HEK293 (cell line): ENCODE data around the gene SDC3.

ENCODE experiments used
- ZNF19 ChIP-seq: fragments of 450-650 bp; formaldehyde crosslinking; IDR thresholded peaks from 2 replicates; pipeline ENCODE4; 2016; ENCODE audit warnings: missing biosample characterization, missing genetic modification characterization, low read depth
- ZNF223 ChIP-seq: fragments of 450-650 bp; formaldehyde crosslinking; IDR thresholded peaks from 2 replicates; pipeline ENCODE4 v1.5.1; 2016; ENCODE audit warnings: missing biosample characterization, missing genetic modification characterization
- ZNF398 ChIP-seq: fragments of 450-650 bp; formaldehyde crosslinking; IDR thresholded peaks from 2 replicates; pipeline ENCODE4 v1.5.1; 2017; ENCODE audit warnings: missing biosample characterization, missing genetic modification characterization

GRCh38 chr1:30874176-30874575 lies 34.4 kb downstream of the SDC3 start:
- no peak for TF ChIP-seq ZNF19 (tag by site-specific recombination)
- no peak for TF ChIP-seq ZNF223 (tag by site-specific recombination)
- TF ChIP-seq ZNF398 (tag by site-specific recombination), result no peak
